HL-60 (cell line): ENCODE measurements around the gene SLC25A44.
"Not testable (repeated sequence)": the region's sequence is repeated elsewhere in the genome, so short reads cannot be mapped to it uniquely, and the experiment has no call there.

Experiments used
- DNase-seq, 2 experiments: peaks; one replicate each; pipeline ENCODE4 v3.0.0-alpha.2; 2010 to 2020; ENCODE audit warnings: low read depth in 1 of 2, low spot score in 1 of 2
- H3K27ac ChIP-seq: fragments of 250-450 bp; sonication (Bioruptor Pico); replicated peaks from 2 replicates; pipeline ENCODE4 v1.5.1; 2020; ENCODE audit warnings: mild to moderate bottlenecking, moderate library complexity
- H3K27me3 ChIP-seq: fragments of 250-450 bp; sonication (Bioruptor Pico); 2 replicates; pipeline ENCODE4 v1.5.1; 2021; ENCODE audit warnings: mild to moderate bottlenecking, moderate library complexity; ENCODE audit not compliant: insufficient read depth, poor library complexity, severe bottlenecking
- H3K4me3 ChIP-seq: replicated peaks from 2 replicates; pipeline ENCODE4 v1.5.1; 2011; ENCODE audit warnings: mild to moderate bottlenecking, control low read depth, low read length; ENCODE audit not compliant: insufficient read depth
- CTCF ChIP-seq: IDR thresholded peaks from one replicate; pipeline ENCODE4 v1.5.1; 2011; ENCODE audit warnings: low read length, control low read depth, inconsistent platforms; ENCODE audit not compliant: insufficient read depth
- GABPA ChIP-seq: IDR thresholded peaks from 2 replicates; pipeline ENCODE4 v1.6.1; 2012; ENCODE audit warnings: low read depth
- POLR2AphosphoS5 ChIP-seq: IDR thresholded peaks from 2 replicates; pipeline ENCODE4 v1.6.1; 2012; ENCODE audit warnings: low read depth
- REST ChIP-seq: IDR thresholded peaks from 2 replicates; pipeline ENCODE4 v1.6.1; 2012; ENCODE audit warnings: low read depth; ENCODE audit not compliant: insufficient replicate concordance
- SPI1 ChIP-seq: IDR thresholded peaks from 2 replicates; pipeline ENCODE4 v1.6.1; 2012; ENCODE audit warnings: low read depth, mild to moderate bottlenecking, borderline replicate concordance

Gene SLC25A44

GRCh38 chr1:156213644-156213966 is 19.7 kb downstream of the SLC25A44 start:
- no peak for TF ChIP-seq REST
- no peak for TF ChIP-seq GABPA
- TF ChIP-seq POLR2AphosphoS5, result no peak
- TF ChIP-seq CTCF, result no peak
- TF ChIP-seq SPI1, result no peak
- H3K27ac ChIP-seq, result peak overlapping the region; percentile 93

GRCh38 chr1:156214024-156214748 is 20.3 kb downstream of the SLC25A44 start:
- DNase-seq, result no peak
- Histone ChIP-seq H3K27me3 (no peaks in the 10 kb centered on the region), H3K4me3 (no peak overlapping the region; the same call in 1 of the 2 replicates), H3K27ac (peak overlapping the region; percentile 93)
- TF ChIP-seq POLR2AphosphoS5 (no peak), GABPA (no peak), CTCF (no peak), REST (no peak), SPI1 (no peak)

More at GRCh38 chr1:156213644-156213966, 19.7 kb downstream of the SLC25A44 start:
- Histone ChIP-seq H3K4me3 (peak overlapping the region; percentile 77), H3K27me3 (no peaks in the 10 kb centered on the region)
- no peak for DNase-seq

GRCh38 chr1:156216361-156217086 is 22.6 kb downstream of the SLC25A44 start:
- not testable (repeated sequence) for H3K27ac ChIP-seq, H3K4me3 ChIP-seq, DNase-seq, H3K27me3 ChIP-seq

- Histone ChIP-seq H3K27ac (peak overlapping the region; percentile 39), H3K4me3 (no peak overlapping the region), H3K27me3 (no peaks in the 10 kb centered on the region)
- TF ChIP-seq POLR2AphosphoS5 (no peak), SPI1 (peak; percentile 30; the same call in 1 of the 2 replicates), GABPA (no peak)
- DNase-seq, result peak in 1 of 2 experiments; percentile 29
These were observed 24.0 kb downstream of the SLC25A44 start for GRCh38 chr1:156217871-156218270.
